HG03565 (cell line): ENCODE results near the gene INSIG2.
"Not testable (repeated sequence)": the region's sequence is repeated elsewhere in the genome, so short reads cannot be mapped to it uniquely, and the experiment has no call there.

Source experiments
- ATAC-seq: cut with Tn5 transposase; IDR thresholded peaks from one replicate; pipeline ENCODE4 v1.9.1; 2021; ENCODE audit warnings: mild to moderate bottlenecking, moderate library complexity; ENCODE audit not compliant: unreplicated experiment

The INSIG2 gene

GRCh38 chr2:118059919-118060478 lies 28.3 kb upstream of the INSIG2 start:
- ATAC-seq = no peak

DNA sequence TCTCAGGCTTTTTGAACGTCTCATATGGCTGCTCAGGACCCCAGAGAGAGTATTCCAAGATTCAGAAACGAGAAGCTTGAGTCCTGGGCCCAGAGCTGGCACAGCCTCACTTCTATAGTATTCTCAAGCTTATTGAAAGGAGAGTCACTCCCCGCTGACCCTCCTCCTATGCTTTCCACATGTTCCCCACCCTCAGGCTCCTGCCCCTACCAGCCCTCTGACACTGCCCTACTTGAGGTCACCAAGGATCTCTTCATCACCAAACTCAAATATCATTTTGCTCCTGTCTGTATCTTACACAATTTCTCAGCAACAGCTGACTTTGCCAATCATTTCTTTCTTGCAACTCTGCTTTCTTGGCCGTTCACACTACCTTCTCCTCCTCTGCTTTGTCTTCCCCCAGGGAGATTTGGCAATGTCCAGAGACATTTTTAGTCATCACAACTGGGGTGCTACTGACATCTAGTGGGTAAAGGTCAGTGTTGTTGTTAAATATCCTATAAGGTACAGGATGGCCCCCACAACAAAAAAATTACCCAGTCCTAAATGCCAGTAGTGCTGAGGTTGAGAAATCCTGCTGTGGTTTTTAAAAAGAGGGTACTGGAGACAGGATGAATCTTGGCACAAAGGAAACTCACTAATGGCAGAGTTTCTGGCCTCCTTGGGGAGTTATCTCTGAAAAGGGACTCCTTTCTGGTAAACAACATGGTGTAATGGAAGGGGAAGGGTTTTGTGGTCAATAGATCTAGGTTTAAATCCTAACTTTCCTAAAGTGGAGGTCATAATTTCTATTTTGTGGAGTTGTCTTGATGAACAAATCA lies 26.9 kb upstream of the INSIG2 start:
- peak; percentile 69 for ATAC-seq

DNA sequence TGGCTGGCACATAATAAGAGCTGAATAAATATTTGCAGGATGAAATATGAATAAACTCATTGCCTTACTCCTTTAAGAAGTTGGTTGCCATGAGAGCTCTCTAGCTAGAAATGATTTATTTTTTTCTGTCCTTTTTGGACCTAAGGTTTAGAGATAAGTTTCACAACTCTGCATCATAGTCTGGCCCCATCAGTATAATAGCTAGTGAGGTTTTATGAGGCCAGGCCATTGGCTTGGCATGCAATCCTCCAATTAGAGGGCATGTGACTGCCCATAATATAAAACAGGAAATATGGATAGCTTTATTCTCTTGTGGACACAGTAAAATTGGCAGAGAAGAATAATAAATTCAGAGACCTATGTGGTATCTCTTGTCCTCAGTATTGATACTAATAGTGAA lies 26.2 kb upstream of the INSIG2 start:
- ATAC-seq = no peak

DNA sequence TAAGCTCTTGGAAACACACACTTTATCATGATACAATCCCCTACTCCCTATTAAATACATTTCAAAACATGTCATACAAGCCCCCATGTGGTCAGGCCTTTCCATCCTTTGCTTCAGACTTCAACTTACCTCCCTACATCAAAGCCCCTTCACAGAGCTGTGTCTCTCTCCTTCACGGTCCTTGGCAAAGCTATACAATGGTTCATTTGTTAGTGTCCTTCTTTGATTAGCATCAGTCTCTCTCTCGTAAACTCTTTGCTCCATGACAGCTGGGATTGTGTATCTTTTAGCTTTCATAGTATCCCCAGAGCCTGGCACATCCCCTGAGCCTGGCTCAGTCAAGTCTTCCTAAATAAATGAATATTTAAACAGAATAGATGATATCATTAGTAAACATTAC lies 25.6 kb upstream of the INSIG2 start:
- no peak for ATAC-seq

DNA sequence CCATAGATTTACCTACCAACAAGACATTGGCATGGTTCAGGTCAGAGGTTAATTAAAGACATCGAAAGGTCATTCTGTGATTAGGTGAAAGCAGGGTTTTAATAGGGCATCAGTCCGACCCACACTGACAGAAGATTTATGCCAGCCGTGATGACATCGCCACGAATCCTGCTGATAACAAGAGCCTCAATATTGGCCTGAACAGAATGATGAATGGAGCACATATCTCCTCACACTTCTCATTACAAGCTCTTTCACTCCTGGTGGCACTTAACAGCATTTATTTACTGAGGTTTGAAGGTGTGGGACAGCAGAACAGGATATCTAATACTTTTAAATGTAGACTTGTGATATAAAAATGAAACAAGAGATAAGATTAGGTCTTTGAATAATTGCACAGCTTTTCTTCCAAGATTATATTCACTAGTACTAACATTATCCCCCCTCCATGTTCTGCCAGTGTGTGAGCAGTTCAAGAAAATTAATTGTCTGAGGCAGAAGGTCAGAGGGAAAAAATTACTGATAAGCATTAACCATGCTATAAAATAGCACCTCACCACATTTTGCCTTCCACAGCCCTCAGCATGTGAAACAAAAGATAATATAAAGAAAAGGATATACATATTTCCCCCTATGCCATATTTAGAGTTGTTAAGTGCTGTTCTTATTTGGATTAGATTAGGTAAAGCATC lies 23.1 kb upstream of the INSIG2 start:
- ATAC-seq = no peak

DNA sequence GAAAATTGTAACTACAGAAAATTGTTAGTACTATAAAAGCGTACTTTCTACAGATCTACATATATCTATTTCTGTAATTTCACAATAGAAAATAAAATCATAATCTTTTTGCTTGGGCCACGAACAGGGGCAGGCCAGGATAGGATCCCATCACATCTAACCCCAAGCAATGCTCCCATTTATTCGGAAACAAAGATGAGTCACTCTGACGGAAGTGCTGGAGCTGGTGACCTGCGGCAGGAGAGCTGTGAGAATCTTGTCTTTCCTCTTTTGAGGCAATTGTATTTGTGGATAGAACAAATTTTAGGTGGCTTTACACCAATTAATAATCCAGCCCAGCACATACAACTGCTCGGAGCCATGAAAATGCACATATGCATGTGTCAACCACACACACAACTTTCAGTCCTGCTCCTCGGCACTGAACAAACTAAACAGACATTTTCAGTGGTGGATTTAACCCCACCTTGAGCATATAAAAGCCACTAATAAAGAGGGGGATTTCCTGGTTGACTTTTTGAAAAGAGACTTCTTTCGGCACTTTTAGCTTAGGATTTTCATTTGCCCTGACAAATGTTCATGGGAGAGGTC lies 22.3 kb upstream of the INSIG2 start:
- ATAC-seq = no peak

DNA sequence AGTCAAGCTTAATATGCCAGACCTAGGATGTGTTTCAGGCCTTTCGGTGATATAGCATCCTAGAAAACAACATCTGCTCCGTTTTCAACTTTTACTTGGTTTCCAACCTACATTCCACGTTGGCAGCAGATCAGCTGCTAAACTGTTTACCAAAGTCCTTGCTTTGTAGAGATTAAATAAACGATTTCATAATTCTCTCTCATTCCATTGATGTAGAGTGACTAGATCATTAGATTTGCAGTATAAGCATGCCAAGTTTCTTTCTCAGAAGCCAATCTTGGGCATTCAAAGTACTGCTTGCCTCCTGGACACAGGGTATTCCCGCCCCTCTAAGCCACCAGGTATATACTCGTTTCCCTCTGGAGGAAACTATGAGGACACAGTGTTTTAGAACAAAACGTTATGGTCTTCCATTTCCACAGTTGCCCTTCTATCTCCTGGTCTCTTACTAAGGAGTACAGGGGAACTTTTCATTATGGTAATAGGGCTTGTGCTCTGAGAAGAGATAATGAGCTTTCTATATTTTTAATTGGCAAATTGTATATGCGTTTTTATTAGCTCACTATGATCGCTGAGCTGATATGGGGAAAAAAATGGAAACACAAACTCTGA lies 10.5 kb upstream of the INSIG2 start:
- no peak for ATAC-seq

GRCh38 chr2:118078734-118079133 lies 9.5 kb upstream of the INSIG2 start:
- no peak for ATAC-seq

- ATAC-seq = no peak
Measured at GRCh38 chr2:118084491-118085089, 3.7 kb upstream of the INSIG2 start.

- no peak for ATAC-seq
Measured at GRCh38 chr2:118085173-118086023, 2.9 kb upstream of the INSIG2 start.

DNA sequence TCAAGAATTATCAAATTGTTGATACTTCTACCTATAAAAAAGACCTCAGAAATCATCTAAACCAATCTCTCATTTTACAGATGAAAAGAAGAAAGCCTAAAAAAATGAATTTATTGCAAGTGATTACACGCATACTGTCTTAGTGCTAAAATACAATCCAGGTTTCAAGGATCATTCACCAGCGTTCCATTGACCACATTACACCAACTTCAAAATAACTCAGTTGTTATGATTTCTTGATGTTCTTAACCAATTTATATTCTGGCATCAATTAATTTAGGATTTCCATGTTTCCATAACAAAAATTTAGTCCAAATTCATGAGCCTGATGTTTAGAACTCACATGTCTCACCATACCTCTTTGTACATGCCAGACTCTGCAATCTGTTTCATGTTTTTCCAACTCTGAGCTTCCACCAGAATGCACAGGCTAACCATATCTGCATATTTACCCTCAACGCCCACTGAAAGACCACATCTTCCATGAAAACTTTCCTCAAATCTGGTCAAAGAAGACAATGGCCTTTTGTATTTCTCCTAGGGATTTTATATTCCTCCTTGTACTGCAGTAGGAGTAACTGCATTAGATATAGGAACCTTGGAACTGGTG lies 2.1 kb upstream of the INSIG2 start:
- ATAC-seq = no peak

- ATAC-seq = no peak
Measured at GRCh38 chr2:118089139-118089800, 999 bp downstream of the INSIG2 start.

DNA sequence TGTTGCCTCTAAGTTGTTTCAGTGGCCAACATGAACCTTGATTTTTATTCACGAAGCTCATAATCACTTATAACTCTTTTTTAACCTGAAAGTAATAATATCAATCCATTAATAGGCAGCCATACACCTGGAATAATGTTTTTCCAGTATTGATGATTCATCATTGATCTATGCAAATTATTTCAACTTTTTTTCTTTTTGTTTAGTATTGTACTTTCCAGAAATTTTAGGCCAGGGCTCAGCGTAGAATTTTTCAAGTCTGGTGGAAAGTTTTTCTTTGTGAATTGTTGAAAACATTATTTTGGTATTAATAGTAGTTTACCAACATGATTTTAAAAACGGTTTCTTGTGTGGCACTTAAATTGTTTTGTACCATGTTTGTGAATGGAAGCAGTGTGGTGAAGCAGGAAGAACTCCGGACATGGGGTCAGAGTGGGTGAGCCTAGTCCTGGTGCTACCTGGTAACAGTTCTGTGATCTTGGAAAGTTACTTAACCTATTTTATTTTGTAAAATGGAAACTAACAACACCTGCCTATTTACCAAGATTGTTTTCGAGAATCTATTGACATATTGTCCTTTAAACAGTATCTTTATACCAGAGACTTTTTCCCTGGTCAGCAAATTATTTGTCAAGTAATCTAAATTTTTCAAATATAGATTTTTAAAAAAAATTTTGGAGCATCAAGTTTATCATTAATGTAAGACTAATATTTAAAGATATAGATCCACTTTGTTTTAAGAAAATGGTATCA lies 2.3 kb downstream of the INSIG2 start:
- no peak for ATAC-seq

- ATAC-seq = no peak
Measured at GRCh38 chr2:118091140-118091478, 2.8 kb downstream of the INSIG2 start.

GRCh38 chr2:118091631-118092030 lies 3.4 kb downstream of the INSIG2 start:
- no peak for ATAC-seq

DNA sequence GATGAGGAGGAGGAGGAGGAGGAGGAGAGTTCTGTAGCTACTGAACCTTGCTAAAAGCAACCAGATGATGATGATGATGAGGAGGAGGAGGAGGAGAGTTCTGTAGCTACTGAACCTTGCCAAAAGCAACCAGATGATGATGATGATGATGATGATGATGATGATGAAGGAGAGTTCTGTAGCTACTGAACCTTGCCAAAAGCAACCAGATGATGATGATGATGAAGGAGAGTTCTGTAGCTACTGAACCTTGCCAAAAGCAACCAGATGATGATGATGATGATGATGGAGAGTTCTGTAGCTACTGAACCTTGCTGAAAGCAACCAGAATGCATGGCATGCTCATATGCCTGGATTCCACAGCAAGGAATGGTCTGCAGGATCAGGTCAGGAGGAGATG lies 5.8 kb downstream of the INSIG2 start:
- ATAC-seq = not testable (repeated sequence)

- ATAC-seq = no peak
Measured at GRCh38 chr2:118094503-118094902, 6.2 kb downstream of the INSIG2 start.

DNA sequence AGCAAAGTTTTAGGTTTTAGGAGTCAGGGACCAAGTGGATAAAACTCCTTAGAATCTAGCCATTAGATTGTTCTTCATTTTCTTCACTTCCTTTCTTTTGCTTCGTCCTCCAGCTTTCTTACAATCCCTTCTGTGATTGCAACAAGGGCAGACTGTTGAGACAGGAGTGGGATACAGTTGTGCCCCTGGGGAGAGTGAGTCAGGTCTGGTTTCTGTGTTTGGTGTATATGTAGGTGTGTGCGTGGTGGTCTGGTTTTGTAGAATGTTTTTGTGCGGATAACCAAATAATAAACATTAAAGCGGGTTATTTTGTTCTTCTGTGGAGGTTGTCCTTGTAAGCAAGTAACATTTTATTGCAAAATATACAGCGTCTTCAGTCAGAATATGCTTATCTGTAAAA lies 7.3 kb downstream of the INSIG2 start:
- ATAC-seq = no peak
